GM19023 (cell line): ENCODE data around the gene SON.
"Not testable (repeated sequence)": the region's sequence is repeated elsewhere in the genome, so short reads cannot be mapped to it uniquely, and the experiment has no call there.

Experiments
- ATAC-seq: cut with Tn5 transposase; IDR thresholded peaks from one replicate; pipeline ENCODE4 v1.9.1; 2021; ENCODE audit warnings: mild to moderate bottlenecking, moderate library complexity; ENCODE audit not compliant: unreplicated experiment

SON gene, protein sequence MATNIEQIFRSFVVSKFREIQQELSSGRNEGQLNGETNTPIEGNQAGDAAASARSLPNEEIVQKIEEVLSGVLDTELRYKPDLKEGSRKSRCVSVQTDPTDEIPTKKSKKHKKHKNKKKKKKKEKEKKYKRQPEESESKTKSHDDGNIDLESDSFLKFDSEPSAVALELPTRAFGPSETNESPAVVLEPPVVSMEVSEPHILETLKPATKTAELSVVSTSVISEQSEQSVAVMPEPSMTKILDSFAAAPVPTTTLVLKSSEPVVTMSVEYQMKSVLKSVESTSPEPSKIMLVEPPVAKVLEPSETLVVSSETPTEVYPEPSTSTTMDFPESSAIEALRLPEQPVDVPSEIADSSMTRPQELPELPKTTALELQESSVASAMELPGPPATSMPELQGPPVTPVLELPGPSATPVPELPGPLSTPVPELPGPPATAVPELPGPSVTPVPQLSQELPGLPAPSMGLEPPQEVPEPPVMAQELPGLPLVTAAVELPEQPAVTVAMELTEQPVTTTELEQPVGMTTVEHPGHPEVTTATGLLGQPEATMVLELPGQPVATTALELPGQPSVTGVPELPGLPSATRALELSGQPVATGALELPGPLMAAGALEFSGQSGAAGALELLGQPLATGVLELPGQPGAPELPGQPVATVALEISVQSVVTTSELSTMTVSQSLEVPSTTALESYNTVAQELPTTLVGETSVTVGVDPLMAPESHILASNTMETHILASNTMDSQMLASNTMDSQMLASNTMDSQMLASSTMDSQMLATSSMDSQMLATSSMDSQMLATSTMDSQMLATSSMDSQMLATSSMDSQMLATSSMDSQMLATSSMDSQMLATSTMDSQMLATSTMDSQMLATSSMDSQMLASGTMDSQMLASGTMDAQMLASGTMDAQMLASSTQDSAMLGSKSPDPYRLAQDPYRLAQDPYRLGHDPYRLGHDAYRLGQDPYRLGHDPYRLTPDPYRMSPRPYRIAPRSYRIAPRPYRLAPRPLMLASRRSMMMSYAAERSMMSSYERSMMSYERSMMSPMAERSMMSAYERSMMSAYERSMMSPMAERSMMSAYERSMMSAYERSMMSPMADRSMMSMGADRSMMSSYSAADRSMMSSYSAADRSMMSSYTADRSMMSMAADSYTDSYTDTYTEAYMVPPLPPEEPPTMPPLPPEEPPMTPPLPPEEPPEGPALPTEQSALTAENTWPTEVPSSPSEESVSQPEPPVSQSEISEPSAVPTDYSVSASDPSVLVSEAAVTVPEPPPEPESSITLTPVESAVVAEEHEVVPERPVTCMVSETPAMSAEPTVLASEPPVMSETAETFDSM (N-terminal part only)

DNA sequence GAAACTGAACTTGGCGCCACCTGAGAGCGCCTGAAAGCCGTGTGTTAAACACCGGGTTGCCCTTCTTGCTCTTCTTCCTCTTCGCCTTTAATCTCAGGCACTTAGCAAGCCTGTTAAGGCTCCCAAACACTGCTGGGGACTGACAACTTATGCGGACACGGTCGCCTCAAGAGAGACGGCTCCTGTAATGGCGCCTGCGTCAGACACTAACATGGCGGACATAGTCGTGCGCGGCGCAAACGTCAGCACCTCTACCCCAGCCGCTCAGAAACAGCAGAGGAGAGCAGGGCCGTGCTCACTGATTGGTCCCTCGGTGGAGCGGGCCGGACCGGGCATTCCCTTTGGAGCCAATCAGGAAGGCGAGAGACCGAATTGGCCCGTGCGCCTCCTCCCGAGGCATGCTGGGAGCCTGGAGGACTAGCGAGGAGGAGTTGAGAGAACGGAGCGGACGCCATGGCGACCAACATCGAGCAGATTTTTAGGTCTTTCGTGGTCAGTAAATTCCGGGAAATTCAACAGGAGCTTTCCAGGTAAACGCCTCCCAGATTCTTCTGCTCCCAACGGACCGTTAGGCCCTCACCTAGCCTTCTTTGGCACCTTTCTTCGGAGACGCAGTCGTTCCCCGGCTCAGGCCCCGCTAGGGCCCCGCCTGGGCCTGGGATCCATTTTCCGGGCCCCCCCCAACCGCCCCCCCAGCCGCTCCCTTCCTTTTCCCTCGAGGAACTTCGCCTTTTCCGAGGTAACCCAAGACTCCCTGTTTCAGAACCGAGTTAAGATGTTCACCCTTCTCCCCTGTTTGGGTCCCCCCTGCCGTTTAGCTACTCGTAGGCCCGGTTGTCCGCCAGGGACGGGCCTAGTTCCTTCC, at the start of gene SON:
SON (plus strand) TSS at position 399 of the 865 bp plus-strand sequence; CDS start at position 454, 55 bp downstream.
- ATAC-seq = peak; percentile 95

DNA sequence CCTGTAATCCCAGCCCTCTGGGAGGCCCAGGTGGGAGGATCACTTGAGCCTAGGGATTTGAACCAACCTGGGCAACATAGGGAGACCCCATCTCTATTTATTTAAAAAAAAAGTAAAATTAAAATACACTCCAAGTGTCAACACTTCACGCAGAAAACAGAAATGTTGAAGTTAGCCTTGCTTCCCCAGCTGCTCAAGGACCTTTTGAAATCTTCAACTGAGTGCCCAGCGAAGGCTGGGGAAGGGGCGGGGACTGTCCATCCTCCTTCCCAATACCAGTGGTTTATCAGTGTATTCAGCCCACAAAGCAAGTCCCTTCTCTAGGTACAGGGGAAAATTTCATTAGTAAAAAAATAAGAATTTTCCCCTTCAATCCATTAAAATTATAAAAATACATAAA, 49.1 kb upstream of the SON start:
- no peak for ATAC-seq

DNA sequence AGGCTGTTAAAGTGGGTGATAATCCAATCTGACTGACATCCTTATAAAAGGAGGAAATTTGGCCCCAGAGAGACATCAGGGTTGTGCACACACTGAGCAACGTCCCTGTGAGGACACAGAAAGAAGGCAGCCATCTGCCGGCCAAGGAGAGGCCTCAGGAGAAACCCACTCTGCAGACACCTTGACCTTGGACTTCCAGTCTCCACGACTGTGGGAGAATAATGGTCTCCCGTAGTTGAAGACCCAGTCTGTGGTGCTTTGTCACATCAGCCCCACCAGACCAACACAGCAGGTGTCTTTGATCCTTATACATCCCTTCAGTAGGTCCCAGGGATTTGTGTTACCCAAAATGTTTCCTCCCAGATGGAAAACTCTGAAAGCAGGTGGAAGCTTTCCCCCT, 47.1 kb upstream of the SON start:
- ATAC-seq = no peak

DNA sequence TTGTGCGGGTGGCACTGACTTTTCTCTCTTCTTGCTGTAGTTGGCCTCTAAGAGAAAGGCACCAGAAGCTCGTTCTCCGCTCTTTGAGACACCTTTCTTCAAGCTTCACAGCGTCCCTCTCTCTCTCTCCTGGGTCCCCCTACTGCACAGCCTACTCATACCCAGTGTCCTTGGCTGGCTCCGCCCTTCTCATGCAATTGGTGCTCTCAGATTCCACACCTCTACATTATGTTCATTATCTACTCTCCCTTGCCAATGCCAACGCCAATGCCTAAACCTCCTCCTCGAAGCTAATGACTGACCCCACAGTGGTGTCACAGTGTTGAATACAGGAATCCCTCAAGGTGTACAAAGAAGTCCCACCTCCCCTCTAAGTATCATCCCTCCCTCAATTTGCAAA, 46.5 kb upstream of the SON start:
- ATAC-seq = no peak

DNA sequence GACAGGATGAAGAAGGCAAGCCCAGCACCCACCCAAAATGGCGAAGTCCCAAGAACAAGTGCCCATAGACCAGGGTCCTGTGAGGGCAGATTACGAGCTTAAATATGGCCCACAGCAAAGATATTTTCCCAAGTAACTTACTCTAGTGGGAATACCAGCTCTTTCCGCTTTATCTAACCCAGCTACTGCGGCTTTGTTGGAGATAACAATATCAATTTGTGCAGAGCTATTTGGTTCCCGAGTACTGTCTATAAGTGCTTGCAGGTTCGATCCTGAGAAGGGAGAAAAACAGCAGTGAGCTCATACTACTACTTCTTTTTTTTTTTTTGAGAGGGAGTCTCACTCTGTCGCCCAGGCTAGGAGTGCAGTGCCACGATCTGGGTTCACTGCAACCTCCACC, 37.0 kb upstream of the SON start:
- ATAC-seq = no peak

DNA sequence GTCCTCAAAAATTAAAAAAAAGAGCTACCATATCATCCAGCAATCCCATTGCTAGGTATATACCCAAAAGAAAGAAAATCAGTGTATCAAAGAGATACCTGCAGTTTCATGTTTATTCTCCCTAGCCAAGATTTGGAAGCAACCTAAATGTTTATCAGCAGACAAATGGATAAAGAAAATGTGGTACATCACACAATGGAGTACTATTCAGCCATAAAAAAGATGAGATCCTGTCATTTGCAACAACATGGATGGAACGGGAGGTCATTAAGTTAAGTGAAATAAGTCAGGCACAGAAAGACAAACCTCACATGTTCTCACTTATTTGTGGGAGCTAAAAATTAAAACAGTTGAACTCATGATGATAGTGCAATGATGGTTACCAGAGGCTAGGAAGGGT, 35.8 kb upstream of the SON start:
- not testable (repeated sequence) for ATAC-seq

DNA sequence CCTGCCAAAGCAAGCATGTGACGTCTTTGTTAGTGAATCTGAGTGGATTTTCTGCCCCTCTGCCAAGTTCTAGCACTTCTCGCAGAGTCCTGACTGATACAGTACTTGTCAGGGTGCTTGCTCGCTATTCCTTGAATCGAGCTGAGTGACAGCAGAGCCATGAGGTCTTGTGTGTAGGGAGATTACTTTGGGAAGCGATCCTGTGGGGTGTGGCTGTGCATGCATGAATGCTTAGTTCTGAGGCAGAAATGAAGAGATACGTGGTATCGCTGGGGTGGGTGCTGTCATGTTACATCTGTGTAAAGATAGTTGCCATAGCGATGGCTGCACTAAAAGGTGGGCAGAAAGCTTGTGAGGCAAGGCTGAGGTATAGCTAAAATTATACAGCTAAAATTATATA, 32.0 kb upstream of the SON start:
- ATAC-seq = no peak

DNA sequence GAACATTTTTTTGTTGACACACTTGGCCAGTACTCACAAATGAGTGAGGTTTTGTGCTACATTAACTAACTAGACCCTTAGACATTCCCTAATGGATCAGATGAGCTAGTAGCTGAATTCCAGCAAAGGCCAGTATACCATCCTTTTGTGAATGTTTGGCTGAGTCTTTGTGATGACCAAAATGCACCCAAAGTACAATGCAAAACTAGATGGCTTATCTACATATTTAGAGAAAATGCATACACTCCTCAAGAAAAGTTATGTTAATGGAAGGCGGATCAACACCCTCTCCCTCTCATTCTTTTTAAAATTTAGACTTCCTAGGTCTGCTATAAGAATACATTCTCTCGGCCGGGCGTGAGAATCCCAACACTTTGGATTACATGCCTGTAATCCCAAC, 31.2 kb upstream of the SON start:
- no peak for ATAC-seq

DNA sequence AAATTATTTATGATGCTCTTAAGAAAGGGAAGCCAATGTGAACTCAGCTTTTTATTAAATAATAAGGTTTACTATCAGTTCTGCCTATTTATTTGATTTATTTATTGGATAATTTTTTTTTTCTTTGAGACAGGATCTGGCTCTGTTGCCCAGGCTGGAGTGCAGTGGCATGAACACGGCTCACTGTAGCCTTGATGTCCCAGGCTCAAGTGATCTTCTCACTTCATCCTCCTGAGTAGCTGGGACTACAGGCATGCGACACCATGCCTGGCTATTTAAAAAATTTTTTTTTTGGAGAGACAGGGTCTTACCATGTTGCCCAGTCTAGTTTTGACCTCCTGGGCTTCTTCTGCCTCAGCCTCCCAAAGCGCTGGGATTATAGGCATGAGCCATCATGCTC, 30.4 kb upstream of the SON start:
- no peak for ATAC-seq

DNA sequence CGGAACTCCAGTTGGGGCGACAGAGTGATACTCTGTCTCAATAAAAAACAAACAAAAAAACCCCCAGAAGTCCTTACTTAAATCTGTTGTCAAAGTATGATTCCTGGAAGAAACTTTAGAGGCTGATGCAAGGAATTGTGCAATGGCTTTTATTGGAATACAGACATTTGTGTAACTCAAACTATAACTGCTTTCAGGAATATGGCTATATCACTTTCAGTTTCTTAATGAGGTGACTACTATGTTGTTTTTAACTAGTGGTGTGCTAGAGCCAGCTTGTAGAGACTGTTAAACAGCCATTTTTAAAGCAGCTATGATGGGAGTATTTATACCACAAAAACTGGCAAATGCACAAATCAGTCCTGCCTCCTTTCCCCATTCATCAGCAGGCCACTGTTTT, 28.6 kb upstream of the SON start:
- no peak for ATAC-seq

DNA sequence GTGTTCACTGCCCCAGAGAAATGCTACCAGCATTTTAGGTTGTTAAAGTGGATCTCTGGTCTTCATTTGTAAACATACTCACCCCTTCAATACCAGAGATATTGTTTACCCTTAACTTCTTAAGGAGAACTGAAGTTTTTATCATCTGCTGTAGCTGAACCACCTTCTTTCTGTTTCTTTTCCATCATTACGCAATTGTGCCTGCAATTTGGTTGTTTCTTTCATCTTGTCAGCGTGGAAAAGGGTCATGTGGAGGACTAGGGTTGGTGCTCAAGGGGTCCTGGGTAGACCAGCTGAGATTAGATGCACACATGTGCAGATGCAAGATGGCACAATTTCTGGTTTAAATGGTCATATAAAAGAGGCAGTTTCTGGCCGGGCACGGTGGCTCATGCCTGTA, 23.9 kb upstream of the SON start:
- no peak for ATAC-seq

DNA sequence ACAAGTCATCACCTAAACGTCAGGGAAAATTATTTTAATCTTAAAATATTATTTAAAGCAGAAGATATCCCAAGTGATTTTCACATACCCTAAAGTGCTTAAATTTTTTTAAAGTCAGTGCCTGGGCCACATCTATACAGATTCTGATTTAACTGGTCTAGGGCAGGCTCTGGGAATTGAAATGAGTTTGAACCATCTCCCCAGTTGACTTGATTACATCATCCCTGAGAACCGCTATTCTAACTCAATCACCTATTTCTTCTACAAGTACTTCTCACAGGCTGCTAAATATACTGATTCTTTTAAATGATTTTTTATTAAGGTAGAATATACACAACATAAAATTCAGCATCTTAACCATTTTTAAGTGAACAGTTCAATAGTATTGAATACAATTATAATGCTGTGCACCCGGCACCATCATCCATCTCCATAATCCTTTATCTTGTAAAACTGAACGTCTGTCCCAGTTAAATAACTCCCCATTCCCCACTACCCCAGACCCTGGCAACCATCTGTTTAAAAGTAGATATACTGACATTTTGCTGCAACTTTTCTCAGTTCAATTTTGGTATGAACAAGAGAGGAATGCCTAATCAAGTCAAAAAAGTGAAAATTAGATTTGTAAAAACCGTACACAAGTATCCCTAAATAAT, 20.4 kb upstream of the SON start:
- ATAC-seq = no peak

DNA sequence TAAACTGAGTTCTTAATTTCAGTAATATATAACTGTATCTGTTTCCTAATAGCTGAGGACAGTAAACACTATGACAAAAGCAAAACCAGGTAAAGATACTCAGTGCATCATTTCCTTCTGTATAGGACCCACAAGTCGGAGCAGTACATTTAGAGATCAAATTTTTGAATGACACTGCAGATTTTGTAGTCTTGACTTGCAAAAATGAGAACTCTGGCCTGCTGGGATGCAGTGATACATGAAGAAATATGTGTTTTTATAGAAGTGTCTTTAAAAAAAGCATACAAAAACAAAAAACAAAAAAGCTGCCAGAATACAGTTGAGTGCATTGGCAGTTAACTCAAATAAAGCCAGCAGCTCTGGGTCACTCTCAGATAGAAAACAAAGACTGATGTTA, 19.9 kb upstream of the SON start:
- no peak for ATAC-seq

DNA sequence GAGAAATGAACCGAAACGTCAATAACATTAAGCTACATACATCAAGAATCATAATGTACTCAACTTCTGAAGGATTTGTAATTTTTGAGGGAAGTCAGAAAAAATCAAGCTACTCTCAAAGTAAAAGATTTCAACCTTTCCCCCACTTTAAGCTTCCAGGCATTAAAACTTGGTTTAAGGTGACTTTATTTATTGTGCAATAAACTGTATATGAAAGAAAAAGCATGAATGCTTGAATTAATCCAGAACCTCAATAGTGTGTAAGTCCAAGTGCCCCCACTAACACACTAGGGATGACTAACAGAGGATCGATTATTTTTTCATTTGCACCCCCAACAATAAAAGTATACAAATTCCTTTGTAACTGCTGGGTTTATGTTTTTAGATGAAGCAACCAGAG, 11.8 kb upstream of the SON start:
- ATAC-seq = no peak

DNA sequence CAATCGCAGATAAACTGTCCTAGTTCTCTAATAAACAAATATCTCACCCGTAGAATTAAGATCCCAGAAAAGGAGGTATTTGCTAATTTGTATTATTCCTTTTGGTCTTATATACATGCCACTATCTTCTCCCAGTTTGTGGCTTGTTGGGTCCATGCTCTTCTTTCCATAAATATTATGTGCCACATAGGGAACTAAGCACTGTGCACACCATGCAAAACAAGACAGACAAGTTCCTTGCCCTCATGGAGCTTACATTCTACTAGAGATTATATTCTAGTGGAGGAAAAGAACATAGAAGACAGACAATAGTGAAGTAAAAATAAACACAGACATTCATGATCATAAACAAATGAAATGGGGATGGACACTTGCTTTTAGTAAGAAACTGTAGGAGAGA, 5.6 kb upstream of the SON start:
- no peak for ATAC-seq

DNA sequence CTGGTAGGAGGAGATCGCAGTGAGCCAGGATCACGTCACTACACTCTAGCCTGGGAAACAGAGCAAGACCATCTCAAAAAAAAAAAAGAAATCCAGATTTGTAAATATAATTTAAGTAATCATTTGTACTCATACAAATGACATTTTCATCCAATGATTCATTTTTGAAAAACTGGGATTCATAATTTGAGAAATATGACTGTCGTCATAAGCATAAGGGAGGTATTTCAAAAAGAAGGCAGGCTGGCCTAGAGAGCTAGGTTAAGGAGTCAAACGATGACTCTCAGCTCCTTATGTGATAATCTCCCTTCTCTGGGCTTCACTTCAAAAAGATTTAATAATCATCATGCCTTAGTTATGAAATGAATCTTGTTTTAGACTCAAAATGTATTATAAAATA, 3.2 kb upstream of the SON start:
- no peak for ATAC-seq

DNA sequence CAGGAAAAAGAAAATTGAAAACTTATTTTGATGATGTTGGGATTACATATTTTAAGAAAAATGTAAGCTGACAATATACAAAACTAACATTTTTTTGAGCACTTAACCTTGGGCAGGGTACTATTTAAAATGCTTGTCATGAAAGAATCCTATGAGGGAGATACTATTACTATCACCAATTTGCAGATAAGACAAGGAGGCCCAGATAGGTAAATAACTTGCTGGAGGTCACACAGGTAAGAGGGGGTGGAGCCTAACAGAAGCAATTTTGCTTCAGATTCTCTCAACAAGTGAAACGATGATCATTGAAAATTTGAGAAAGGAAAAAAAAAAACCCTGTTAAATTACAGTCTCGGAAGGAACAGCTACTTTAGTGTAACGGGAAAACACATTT, 2.1 kb upstream of the SON start:
- ATAC-seq = no peak

DNA sequence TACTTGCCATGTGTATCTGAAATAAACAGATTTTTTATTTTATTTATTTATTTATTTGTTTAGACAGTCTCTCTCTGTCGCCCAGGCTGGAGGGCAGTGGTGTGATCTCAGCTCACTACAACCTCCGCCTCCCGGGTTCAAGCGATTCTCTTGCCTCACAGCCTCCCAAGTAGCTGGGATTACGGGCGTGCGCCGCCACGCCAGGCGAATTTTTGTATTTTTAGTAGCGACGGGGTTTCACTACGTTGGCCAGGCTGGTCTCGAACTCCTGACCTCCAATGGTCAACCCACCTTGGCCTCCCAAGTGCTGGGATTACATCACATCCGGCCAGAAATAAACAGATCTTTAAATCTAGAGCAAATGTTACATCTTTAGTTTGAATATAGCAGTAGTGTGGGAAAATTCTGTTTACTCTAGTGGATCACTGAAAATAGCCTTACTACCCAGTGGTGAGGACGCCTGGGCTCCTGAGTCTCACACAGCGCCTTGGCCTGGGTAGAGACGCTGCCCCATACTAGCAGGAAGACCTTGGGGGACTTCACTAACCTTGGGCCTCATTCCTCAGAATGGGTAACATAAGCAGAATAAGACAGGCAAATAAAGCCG, 1.6 kb upstream of the SON start:
- no peak for ATAC-seq
